HEK293 (cell line): Measurements from ENCODE around the gene CLASRP.

Experiments
- EGR2 ChIP-seq: fragments of 450-650 bp; formaldehyde crosslinking; IDR thresholded peaks from 2 replicates; pipeline ENCODE4 v1.5.1; 2016; ENCODE audit warnings: low read depth, missing biosample characterization, missing genetic modification characterization
- GLI4 ChIP-seq: fragments of 450-650 bp; formaldehyde crosslinking; IDR thresholded peaks from 2 replicates; pipeline ENCODE4 v1.5.1; 2016; ENCODE audit warnings: missing biosample characterization, missing genetic modification characterization
- KLF16 ChIP-seq: fragments of 450-650 bp; formaldehyde crosslinking; IDR thresholded peaks from 2 replicates; pipeline ENCODE4 v1.5.1; 2017; ENCODE audit warnings: missing biosample characterization, missing genetic modification characterization
- KLF7 ChIP-seq: fragments of 450-650 bp; formaldehyde crosslinking; IDR thresholded peaks from 2 replicates; pipeline ENCODE4 v1.5.1; 2016; ENCODE audit warnings: missing biosample characterization, missing genetic modification characterization, borderline replicate concordance
- REPIN1 ChIP-seq: fragments of 450-650 bp; formaldehyde crosslinking; IDR thresholded peaks from 2 replicates; pipeline ENCODE4 v1.5.1; 2017; ENCODE audit warnings: missing biosample characterization, missing genetic modification characterization, low read depth
- SALL2 ChIP-seq: fragments of 450-650 bp; formaldehyde crosslinking; IDR thresholded peaks from 2 replicates; pipeline ENCODE4 v1.5.0; 2017; ENCODE audit warnings: missing biosample characterization, mild to moderate bottlenecking, missing genetic modification characterization, borderline replicate concordance
- ZNF112 ChIP-seq: fragments of 450-650 bp; formaldehyde crosslinking; IDR thresholded peaks from 2 replicates; pipeline ENCODE4 v1.5.0; 2017; ENCODE audit warnings: missing biosample characterization, missing genetic modification characterization
- ZNF121 ChIP-seq: fragments of 450-650 bp; formaldehyde crosslinking; IDR thresholded peaks from 2 replicates; pipeline ENCODE4 v1.5.1; 2016; ENCODE audit warnings: missing biosample characterization, missing genetic modification characterization
- ZNF175 ChIP-seq: fragments of 450-650 bp; formaldehyde crosslinking; IDR thresholded peaks from 2 replicates; pipeline ENCODE4 v1.5.1; 2016; ENCODE audit warnings: missing biosample characterization, missing genetic modification characterization
- ZNF24 ChIP-seq: fragments of 450-650 bp; formaldehyde crosslinking; IDR thresholded peaks from 2 replicates; pipeline ENCODE4 v1.5.1; 2016; ENCODE audit warnings: missing biosample characterization, missing genetic modification characterization
- ZNF416 ChIP-seq: fragments of 450-650 bp; formaldehyde crosslinking; IDR thresholded peaks from 2 replicates; pipeline ENCODE4 v1.5.1; 2016; ENCODE audit warnings: missing biosample characterization, missing genetic modification characterization
- ZNF514 ChIP-seq: fragments of 450-650 bp; formaldehyde crosslinking; IDR thresholded peaks from 2 replicates; pipeline ENCODE4 v1.5.1; 2016; ENCODE audit warnings: missing biosample characterization, missing genetic modification characterization
- ZNF544 ChIP-seq: fragments of 450-650 bp; formaldehyde crosslinking; IDR thresholded peaks from 2 replicates; pipeline ENCODE4 v1.5.0; 2017; ENCODE audit warnings: missing biosample characterization, missing genetic modification characterization
- ZNF555 ChIP-seq: fragments of 450-650 bp; formaldehyde crosslinking; conservative IDR thresholded peaks from 2 replicates; pipeline ENCODE4 v1.5.1; 2017; ENCODE audit warnings: missing biosample characterization, mild to moderate bottlenecking, missing genetic modification characterization, inconsistent platforms
- ZNF600 ChIP-seq: fragments of 450-650 bp; formaldehyde crosslinking; IDR thresholded peaks from 2 replicates; pipeline ENCODE4 v1.5.1; 2016; ENCODE audit warnings: missing biosample characterization, missing genetic modification characterization
- ZNF76 ChIP-seq: fragments of 450-650 bp; formaldehyde crosslinking; IDR thresholded peaks from 2 replicates; pipeline ENCODE4; 2016; ENCODE audit warnings: low read depth, missing biosample characterization, missing genetic modification characterization, borderline replicate concordance
- ZNF791 ChIP-seq: fragments of 450-650 bp; formaldehyde crosslinking; IDR thresholded peaks from 2 replicates; pipeline ENCODE4 v1.5.1; 2016; ENCODE audit warnings: missing biosample characterization, missing genetic modification characterization
- ZNF792 ChIP-seq: fragments of 450-650 bp; formaldehyde crosslinking; IDR thresholded peaks from 2 replicates; pipeline ENCODE4 v1.5.1; 2016; ENCODE audit warnings: missing biosample characterization, missing genetic modification characterization
- ZSCAN30 ChIP-seq: fragments of 450-650 bp; IDR thresholded peaks from 2 replicates; pipeline ENCODE4 v1.5.1; 2018; ENCODE audit warnings: missing biosample characterization, mild to moderate bottlenecking, missing genetic modification characterization, moderate library complexity
- TF ChIP-seq, protein P1 (sequence below): fragments of 450-650 bp; formaldehyde crosslinking; IDR thresholded peaks from 2 replicates; pipeline ENCODE4 v1.5.1; 2016; ENCODE audit warnings: missing biosample characterization, missing genetic modification characterization
- TF ChIP-seq, protein P2 (sequence below): fragments of 450-650 bp; formaldehyde crosslinking; IDR thresholded peaks from 2 replicates; pipeline ENCODE4 v1.5.1; 2016; ENCODE audit warnings: missing biosample characterization, missing genetic modification characterization, borderline replicate concordance
- TF ChIP-seq, protein P3 (sequence below): fragments of 450-650 bp; formaldehyde crosslinking; IDR thresholded peaks from 2 replicates; pipeline ENCODE4 v1.5.1; 2017; ENCODE audit warnings: missing biosample characterization, mild to moderate bottlenecking, missing genetic modification characterization, moderate library complexity
- TF ChIP-seq, protein P4 (sequence below): fragments of 450-650 bp; formaldehyde crosslinking; IDR thresholded peaks from 2 replicates; pipeline ENCODE4 v1.5.1; 2016; ENCODE audit warnings: missing biosample characterization, missing genetic modification characterization
- TF ChIP-seq, protein P5 (sequence below): fragments of 450-650 bp; formaldehyde crosslinking; IDR thresholded peaks from 2 replicates; pipeline ENCODE4 v1.5.1; 2016; ENCODE audit warnings: missing biosample characterization, missing genetic modification characterization, borderline replicate concordance
- TF ChIP-seq, protein P6 (sequence below): fragments of 450-650 bp; formaldehyde crosslinking; IDR thresholded peaks from 2 replicates; pipeline ENCODE4 v1.5.1; 2016; ENCODE audit warnings: missing biosample characterization, missing genetic modification characterization

Gene CLASRP

DNA sequence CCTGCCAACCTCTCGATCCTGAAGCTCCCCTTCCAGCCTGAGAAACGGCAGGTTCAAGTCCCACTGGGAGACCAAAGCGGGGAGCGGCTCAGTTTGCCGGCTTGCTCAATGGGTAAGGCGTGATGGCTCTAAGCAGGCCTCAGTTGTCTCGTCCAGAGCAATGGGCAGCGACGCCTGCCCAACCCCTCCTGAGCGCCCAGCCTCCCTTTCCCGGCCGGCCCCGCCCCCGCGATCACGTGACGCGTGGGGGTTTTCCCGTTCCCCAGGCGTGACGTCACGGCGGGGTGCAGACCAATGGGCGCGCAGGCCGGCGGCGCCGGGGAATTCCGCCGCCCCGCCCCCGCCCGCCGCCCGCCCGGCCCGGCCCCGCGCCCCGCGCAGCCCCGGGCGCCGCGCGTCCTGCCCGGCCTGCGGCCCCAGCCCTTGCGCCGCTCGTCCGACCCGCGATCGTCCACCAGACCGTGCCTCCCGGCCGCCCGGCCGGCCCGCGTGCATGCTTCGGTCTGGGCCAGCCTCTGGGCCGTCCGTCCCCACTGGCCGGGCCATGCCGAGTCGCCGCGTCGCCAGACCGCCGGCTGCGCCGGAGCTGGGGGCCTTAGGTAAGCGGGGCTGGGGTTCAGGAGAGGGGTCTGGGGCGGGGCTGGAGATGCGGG lies 37.6 kb upstream of the CLASRP start, which contains the start of gene RELB (continued):
- TF ChIP-seq, protein P1, sequence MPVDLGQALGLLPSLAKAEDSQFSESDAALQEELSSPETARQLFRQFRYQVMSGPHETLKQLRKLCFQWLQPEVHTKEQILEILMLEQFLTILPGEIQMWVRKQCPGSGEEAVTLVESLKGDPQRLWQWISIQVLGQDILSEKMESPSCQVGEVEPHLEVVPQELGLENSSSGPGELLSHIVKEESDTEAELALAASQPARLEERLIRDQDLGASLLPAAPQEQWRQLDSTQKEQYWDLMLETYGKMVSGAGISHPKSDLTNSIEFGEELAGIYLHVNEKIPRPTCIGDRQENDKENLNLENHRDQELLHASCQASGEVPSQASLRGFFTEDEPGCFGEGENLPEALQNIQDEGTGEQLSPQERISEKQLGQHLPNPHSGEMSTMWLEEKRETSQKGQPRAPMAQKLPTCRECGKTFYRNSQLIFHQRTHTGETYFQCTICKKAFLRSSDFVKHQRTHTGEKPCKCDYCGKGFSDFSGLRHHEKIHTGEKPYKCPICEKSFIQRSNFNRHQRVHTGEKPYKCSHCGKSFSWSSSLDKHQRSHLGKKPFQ (tag by site-specific recombination): no peak
- TF ChIP-seq, protein P2, sequence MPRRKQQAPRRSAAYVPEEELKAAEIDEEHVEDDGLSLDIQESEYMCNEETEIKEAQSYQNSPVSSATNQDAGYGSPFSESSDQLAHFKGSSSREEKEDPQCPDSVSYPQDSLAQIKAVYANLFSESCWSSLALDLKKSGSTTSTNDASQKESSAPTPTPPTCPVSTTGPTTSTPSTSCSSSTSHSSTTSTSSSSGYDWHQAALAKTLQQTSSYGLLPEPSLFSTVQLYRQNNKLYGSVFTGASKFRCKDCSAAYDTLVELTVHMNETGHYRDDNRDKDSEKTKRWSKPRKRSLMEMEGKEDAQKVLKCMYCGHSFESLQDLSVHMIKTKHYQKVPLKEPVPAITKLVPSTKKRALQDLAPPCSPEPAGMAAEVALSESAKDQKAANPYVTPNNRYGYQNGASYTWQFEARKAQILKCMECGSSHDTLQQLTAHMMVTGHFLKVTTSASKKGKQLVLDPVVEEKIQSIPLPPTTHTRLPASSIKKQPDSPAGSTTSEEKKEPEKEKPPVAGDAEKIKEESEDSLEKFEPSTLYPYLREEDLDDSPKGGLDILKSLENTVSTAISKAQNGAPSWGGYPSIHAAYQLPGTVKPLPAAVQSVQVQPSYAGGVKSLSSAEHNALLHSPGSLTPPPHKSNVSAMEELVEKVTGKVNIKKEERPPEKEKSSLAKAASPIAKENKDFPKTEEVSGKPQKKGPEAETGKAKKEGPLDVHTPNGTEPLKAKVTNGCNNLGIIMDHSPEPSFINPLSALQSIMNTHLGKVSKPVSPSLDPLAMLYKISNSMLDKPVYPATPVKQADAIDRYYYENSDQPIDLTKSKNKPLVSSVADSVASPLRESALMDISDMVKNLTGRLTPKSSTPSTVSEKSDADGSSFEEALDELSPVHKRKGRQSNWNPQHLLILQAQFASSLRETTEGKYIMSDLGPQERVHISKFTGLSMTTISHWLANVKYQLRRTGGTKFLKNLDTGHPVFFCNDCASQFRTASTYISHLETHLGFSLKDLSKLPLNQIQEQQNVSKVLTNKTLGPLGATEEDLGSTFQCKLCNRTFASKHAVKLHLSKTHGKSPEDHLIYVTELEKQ (tag by site-specific recombination): no peak
- TF ChIP-seq ZNF791 (tag by site-specific recombination) (no peak), ZNF544 (tag by site-specific recombination) (no peak), KLF16 (peak; percentile 87), ZNF76 (no peak), ZNF514 (no peak), ZSCAN30 (tag by site-specific recombination) (peak; percentile 64), EGR2 (peak; percentile 49), ZNF555 (tag by site-specific recombination) (no peak), ZNF416 (tag by site-specific recombination) (no peak), KLF7 (tag by site-specific recombination) (0 out of 2 replicates have a peak, but pooled peaks have one; percentile 17), GLI4 (tag by site-specific recombination) (no peak), ZNF792 (tag by site-specific recombination) (no peak), ZNF600 (tag by site-specific recombination) (no peak), ZNF175 (tag by site-specific recombination) (no peak), ZNF121 (tag by site-specific recombination) (no peak), REPIN1 (tag by site-specific recombination) (0 out of 2 replicates have a peak, but pooled peaks have one; percentile 35), SALL2 (tag by site-specific recombination) (no peak), ZNF24 (tag by site-specific recombination) (0 out of 2 replicates have a peak, but pooled peaks have one; percentile 60), ZNF112 (tag by site-specific recombination) (no peak)
- TF ChIP-seq, protein P3, sequence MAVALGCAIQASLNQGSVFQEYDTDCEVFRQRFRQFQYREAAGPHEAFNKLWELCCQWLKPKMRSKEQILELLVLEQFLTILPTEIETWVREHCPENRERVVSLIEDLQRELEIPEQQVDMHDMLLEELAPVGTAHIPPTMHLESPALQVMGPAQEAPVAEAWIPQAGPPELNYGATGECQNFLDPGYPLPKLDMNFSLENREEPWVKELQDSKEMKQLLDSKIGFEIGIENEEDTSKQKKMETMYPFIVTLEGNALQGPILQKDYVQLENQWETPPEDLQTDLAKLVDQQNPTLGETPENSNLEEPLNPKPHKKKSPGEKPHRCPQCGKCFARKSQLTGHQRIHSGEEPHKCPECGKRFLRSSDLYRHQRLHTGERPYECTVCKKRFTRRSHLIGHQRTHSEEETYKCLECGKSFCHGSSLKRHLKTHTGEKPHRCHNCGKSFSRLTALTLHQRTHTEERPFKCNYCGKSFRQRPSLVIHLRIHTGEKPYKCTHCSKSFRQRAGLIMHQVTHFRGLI: peak; percentile 93
- TF ChIP-seq, protein P4, sequence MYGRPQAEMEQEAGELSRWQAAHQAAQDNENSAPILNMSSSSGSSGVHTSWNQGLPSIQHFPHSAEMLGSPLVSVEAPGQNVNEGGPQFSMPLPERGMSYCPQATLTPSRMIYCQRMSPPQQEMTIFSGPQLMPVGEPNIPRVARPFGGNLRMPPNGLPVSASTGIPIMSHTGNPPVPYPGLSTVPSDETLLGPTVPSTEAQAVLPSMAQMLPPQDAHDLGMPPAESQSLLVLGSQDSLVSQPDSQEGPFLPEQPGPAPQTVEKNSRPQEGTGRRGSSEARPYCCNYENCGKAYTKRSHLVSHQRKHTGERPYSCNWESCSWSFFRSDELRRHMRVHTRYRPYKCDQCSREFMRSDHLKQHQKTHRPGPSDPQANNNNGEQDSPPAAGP: no peak
- TF ChIP-seq, protein P5, sequence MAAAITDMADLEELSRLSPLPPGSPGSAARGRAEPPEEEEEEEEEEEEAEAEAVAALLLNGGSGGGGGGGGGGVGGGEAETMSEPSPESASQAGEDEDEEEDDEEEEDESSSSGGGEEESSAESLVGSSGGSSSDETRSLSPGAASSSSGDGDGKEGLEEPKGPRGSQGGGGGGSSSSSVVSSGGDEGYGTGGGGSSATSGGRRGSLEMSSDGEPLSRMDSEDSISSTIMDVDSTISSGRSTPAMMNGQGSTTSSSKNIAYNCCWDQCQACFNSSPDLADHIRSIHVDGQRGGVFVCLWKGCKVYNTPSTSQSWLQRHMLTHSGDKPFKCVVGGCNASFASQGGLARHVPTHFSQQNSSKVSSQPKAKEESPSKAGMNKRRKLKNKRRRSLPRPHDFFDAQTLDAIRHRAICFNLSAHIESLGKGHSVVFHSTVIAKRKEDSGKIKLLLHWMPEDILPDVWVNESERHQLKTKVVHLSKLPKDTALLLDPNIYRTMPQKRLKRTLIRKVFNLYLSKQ (tag by site-specific recombination): no peak
- TF ChIP-seq, protein P6, sequence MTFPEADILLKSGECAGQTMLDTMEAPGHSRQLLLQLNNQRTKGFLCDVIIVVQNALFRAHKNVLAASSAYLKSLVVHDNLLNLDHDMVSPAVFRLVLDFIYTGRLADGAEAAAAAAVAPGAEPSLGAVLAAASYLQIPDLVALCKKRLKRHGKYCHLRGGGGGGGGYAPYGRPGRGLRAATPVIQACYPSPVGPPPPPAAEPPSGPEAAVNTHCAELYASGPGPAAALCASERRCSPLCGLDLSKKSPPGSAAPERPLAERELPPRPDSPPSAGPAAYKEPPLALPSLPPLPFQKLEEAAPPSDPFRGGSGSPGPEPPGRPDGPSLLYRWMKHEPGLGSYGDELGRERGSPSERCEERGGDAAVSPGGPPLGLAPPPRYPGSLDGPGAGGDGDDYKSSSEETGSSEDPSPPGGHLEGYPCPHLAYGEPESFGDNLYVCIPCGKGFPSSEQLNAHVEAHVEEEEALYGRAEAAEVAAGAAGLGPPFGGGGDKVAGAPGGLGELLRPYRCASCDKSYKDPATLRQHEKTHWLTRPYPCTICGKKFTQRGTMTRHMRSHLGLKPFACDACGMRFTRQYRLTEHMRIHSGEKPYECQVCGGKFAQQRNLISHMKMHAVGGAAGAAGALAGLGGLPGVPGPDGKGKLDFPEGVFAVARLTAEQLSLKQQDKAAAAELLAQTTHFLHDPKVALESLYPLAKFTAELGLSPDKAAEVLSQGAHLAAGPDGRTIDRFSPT (tag by site-specific recombination): peak; percentile 20; the same call in 1 of the 2 replicates
